IMR-90 (cell line): ENCODE results near the gene AMER2. TPM values are rescaled to one million over a fixed set of nuclear protein-coding genes. Genes with fewer than 3 reads are reported as not detected.

ENCODE experiments used
- ATAC-seq: fragments of 200-7000 bp; cut with Tn5 transposase; 2 replicates; pipeline ENCODE4 v1.9.1; 2020; ENCODE audit warnings: low read depth, mild to moderate bottlenecking, moderate library complexity
- BruUV-seq: library from RNA; stranded (reverse); fragments of 400-500 nt; replicated peaks from 2 replicates; lab custom pipeline; 2021; lab: Mats Ljungman, UMichigan
- CTCF ChIA-PET: fragments of 300-600 bp; formaldehyde crosslinking; extraction: SDS; loops from one replicate; lab custom pipeline; 2021; ENCODE audit warnings: antibody characterized with exemption; lab: Yijun Ruan, JAX
- POLR2A ChIA-PET: fragments of 300-600 bp; sonication (Branson Sonifier 250); formaldehyde crosslinking; loops from one replicate; lab custom pipeline; 2022; ENCODE audit warnings: antibody characterized with exemption; ENCODE audit not compliant: unreplicated experiment; lab: Charles Lee
- DNase-seq: peaks from one replicate; pipeline ENCODE4 v3.0.0; 2013
- H2AFZ ChIP-seq: replicated peaks from 2 replicates; pipeline ENCODE3; 2013; ENCODE audit warnings: low read length, mild to moderate bottlenecking; ENCODE audit not compliant: poor library complexity
- H2AK5ac ChIP-seq: 2 replicates; pipeline ENCODE4 v1.6.1; 2013; ENCODE audit warnings: low read depth, low read length, inconsistent platforms
- H2AK9ac ChIP-seq: replicated peaks from 2 replicates; pipeline ENCODE3; 2013; ENCODE audit warnings: mild to moderate bottlenecking, low read depth, low read length, moderate library complexity; ENCODE audit not compliant: poor library complexity
- H2BK120ac ChIP-seq: 2 replicates; pipeline ENCODE4 v1.6.1; 2013; ENCODE audit warnings: low read depth, low read length, inconsistent platforms
- H2BK15ac ChIP-seq: 3 replicates; pipeline ENCODE4 v1.6.1; 2013; ENCODE audit warnings: low read depth, low read length, inconsistent platforms
- H2BK20ac ChIP-seq: 2 replicates; pipeline ENCODE4 v1.6.1; 2013; ENCODE audit warnings: low read depth, mild to moderate bottlenecking, inconsistent platforms, low read length, moderate library complexity
- H2BK5ac ChIP-seq: 2 replicates; pipeline ENCODE4 v1.6.1; 2013; ENCODE audit warnings: mild to moderate bottlenecking, low read depth, low read length, inconsistent platforms; ENCODE audit not compliant: poor library complexity, severe bottlenecking
- H3K14ac ChIP-seq: replicated peaks from 2 replicates; pipeline ENCODE4 v1.6.1; 2013; ENCODE audit warnings: low read depth, low read length, inconsistent platforms
- H3K18ac ChIP-seq: 2 replicates; pipeline ENCODE4 v1.6.1; 2013; ENCODE audit warnings: low read depth, low read length, control low read depth
- H3K23ac ChIP-seq: 2 replicates; pipeline ENCODE4 v1.6.1; 2013; ENCODE audit warnings: low read depth, low read length, inconsistent platforms
- H3K27ac ChIP-seq: 2 replicates; pipeline ENCODE4 v1.5.1; 2013; ENCODE audit warnings: mild to moderate bottlenecking, control low read depth, low read length; ENCODE audit not compliant: insufficient read depth
- H3K27me3 ChIP-seq: 2 replicates; pipeline ENCODE4 v1.6.1; 2013; ENCODE audit warnings: low read length; ENCODE audit not compliant: control insufficient read depth, insufficient read depth
- H3K36me3 ChIP-seq: 2 replicates; pipeline ENCODE4 v1.6.1; 2013; ENCODE audit warnings: low read length, mixed read lengths; ENCODE audit not compliant: control insufficient read depth, insufficient read depth
- H3K4ac ChIP-seq: 2 replicates; pipeline ENCODE4 v1.6.1; 2013; ENCODE audit warnings: low read depth, low read length, inconsistent platforms
- H3K4me1 ChIP-seq: 2 replicates; pipeline ENCODE4 v1.6.1; 2013; ENCODE audit warnings: low read length, mixed read lengths; ENCODE audit not compliant: control insufficient read depth, insufficient read depth
- H3K4me2 ChIP-seq: 2 replicates; pipeline ENCODE4 v1.6.1; 2013; ENCODE audit warnings: low read depth, mild to moderate bottlenecking, control low read depth, low read length, moderate library complexity
- H3K4me3 ChIP-seq: 2 replicates; pipeline ENCODE4 v1.5.1; 2013; ENCODE audit warnings: low read depth, mild to moderate bottlenecking, control low read depth, low read length, moderate library complexity; ENCODE audit not compliant: insufficient read depth
- H3K56ac ChIP-seq: 2 replicates; pipeline ENCODE4 v1.6.1; 2013; ENCODE audit warnings: low read length, inconsistent platforms; ENCODE audit not compliant: insufficient read depth; ENCODE audit errors: extremely low read depth
- H3K79me1 ChIP-seq, 2 experiments: 2 replicates each; pipeline ENCODE4 v1.6.1; 2013; ENCODE audit warnings: low read length in 2 of 2, inconsistent platforms in 1 of 2, low read depth in 1 of 2
- H3K9ac ChIP-seq: 2 replicates; pipeline ENCODE4 v1.6.1; 2013; ENCODE audit warnings: low read depth, low read length, control low read depth
- H3K9me1 ChIP-seq: 2 replicates; pipeline ENCODE4 v1.6.1; 2013; ENCODE audit warnings: low read length, inconsistent platforms; ENCODE audit not compliant: insufficient read depth
- H3K9me3 ChIP-seq: 2 replicates; pipeline ENCODE4 v1.6.1; 2013; ENCODE audit warnings: low read length; ENCODE audit not compliant: control insufficient read depth, insufficient read depth
- H4K20me1 ChIP-seq: 2 replicates; pipeline ENCODE4 v1.6.1; 2013; ENCODE audit warnings: low read length, inconsistent platforms; ENCODE audit not compliant: insufficient read depth
- H4K5ac ChIP-seq: 2 replicates; pipeline ENCODE4 v1.6.1; 2013; ENCODE audit warnings: mild to moderate bottlenecking, low read depth, low read length, control low read depth
- H4K8ac ChIP-seq, 2 experiments: 2 replicates each; pipeline ENCODE4 v1.6.1; 2013; ENCODE audit warnings: low read depth in 2 of 2, low read length in 2 of 2, control low read depth in 1 of 2, inconsistent platforms in 1 of 2
- H4K91ac ChIP-seq: 2 replicates; pipeline ENCODE4 v1.6.1; 2013; ENCODE audit warnings: low read depth, low read length, inconsistent platforms; ENCODE audit not compliant: insufficient read depth
- BHLHE40 ChIP-seq: fragments of 150-350 bp; IDR thresholded peaks from 2 replicates; pipeline ENCODE4 v1.6.1; 2016; ENCODE audit warnings: mild to moderate bottlenecking, low read depth, low read length
- CEBPB ChIP-seq: IDR thresholded peaks from 2 replicates; pipeline ENCODE4 v1.6.1; 2012; ENCODE audit warnings: low read depth, low read length, improper control_type of control experiment
- CHD1 ChIP-seq: IDR thresholded peaks from 2 replicates; pipeline ENCODE4 v1.6.1; 2012; ENCODE audit warnings: low read depth, low read length, improper control_type of control experiment
- FOS ChIP-seq: fragments of 150-350 bp; IDR thresholded peaks from 2 replicates; pipeline ENCODE4 v1.6.1; 2016; ENCODE audit warnings: low read depth, low read length
- MAFK ChIP-seq: IDR thresholded peaks from 2 replicates; pipeline ENCODE4 v1.6.1; 2012; ENCODE audit warnings: low read depth, low read length, improper control_type of control experiment
- MAZ ChIP-seq: IDR thresholded peaks from 2 replicates; pipeline ENCODE4 v1.6.1; 2012; ENCODE audit warnings: low read depth, mild to moderate bottlenecking, low read length, improper control_type of control experiment, moderate library complexity, borderline replicate concordance
- MXI1 ChIP-seq: IDR thresholded peaks from 2 replicates; pipeline ENCODE4 v1.6.1; 2012; ENCODE audit warnings: low read depth, mild to moderate bottlenecking, low read length, moderate library complexity, borderline replicate concordance
- NFE2L2 ChIP-seq: fragments of 150-350 bp; IDR thresholded peaks from 2 replicates; pipeline ENCODE4 v1.6.1; 2016; ENCODE audit warnings: low read depth, mild to moderate bottlenecking, low read length
- POLR2A ChIP-seq: IDR thresholded peaks from 2 replicates; pipeline ENCODE4 v1.6.1; 2012; ENCODE audit warnings: mild to moderate bottlenecking, low read depth, low read length
- RAD21 ChIP-seq: IDR thresholded peaks from 2 replicates; pipeline ENCODE4 v1.6.1; 2012; ENCODE audit warnings: low read length, improper control_type of control experiment
- RCOR1 ChIP-seq: IDR thresholded peaks from 2 replicates; pipeline ENCODE4 v1.6.1; 2012; ENCODE audit warnings: mild to moderate bottlenecking, low read length, improper control_type of control experiment; ENCODE audit not compliant: insufficient replicate concordance
- RFX5 ChIP-seq: IDR thresholded peaks from 2 replicates; pipeline ENCODE4 v1.8.0; 2012; ENCODE audit warnings: low read depth, mild to moderate bottlenecking, low read length, moderate library complexity
- SMC3 ChIP-seq: fragments of 150-350 bp; IDR thresholded peaks from 2 replicates; pipeline ENCODE4 v1.6.1; 2016; ENCODE audit warnings: low read depth, mild to moderate bottlenecking, antibody characterized with exemption, low read length, moderate library complexity
- WGBS, 2 experiments: methylation state at CpG; one replicate each; pipeline versions ENCODE4 v1.1.5 to v1.1.7; 2013; ENCODE audit warnings: missing lambda C conversion rate in 2 of 2; ENCODE audit not compliant: insufficient read length in 1 of 2; ENCODE audit errors: extremely low coverage in 2 of 2; 5-methylcytosine and 5-hydroxymethylcytosine counted together
- dilution Hi-C: fragments of 300-500 bp; cut with HindIII; formaldehyde crosslinking; loops from one replicate; pipeline ENCODE4 v1.14.3; 2018; ENCODE audit warnings: low sequenced_read_pairs; ENCODE audit not compliant: unreplicated experiment
- in situ Hi-C: fragments of 300-500 bp; cut with MboI; formaldehyde crosslinking; loops from 3 replicates; pipeline ENCODE4 v1.14.3; 2019; ENCODE audit warnings: low sequenced_read_pairs, inconsistent platforms, mixed read lengths
- intact Hi-C: fragments of 100-400 bp; cut with micrococcal nuclease; formaldehyde crosslinking; loops from 2 replicates; pipeline ENCODE4 v1.10.0; 2022
- polyA plus RNA-seq, 3 experiments: library from polyadenylated mRNA; depleted of rRNA; stranded (reverse); fragments of >200 nt; gene quantifications; 2 replicates each; pipeline ENCODE4 v1.2.3, GENCODE V29; 2012; ENCODE audit warnings: low replicate concordance in 1 of 3
- total RNA-seq: library from RNA; depleted of rRNA; stranded (reverse); fragments of >200 nt; gene quantifications from 2 replicates; pipeline ENCODE4 v1.2.3, GENCODE V29; 2012
- TF ChIP-seq, protein P1 (sequence below): fragments of 150-350 bp; IDR thresholded peaks from 2 replicates; pipeline ENCODE4 v1.6.1; 2017; ENCODE audit warnings: mild to moderate bottlenecking, antibody characterized with exemption, low read length, low read depth
- TF ChIP-seq, protein P2 (sequence below): conservative IDR thresholded peaks from 2 replicates; pipeline ENCODE4 v1.5.1; 2012; ENCODE audit warnings: mild to moderate bottlenecking, low read depth, low read length, improper control_type of control experiment
- TF ChIP-seq, protein P3 (sequence below): fragments of 150-350 bp; IDR thresholded peaks from 2 replicates; pipeline ENCODE4 v1.6.1; 2016; ENCODE audit warnings: low read depth, mild to moderate bottlenecking, low read length, moderate library complexity, borderline replicate concordance

The AMER2 gene
- total and polyA plus RNA-seq, 2 of the 4 experiments (the other 2 are of a cell fraction) = not detected

DNA sequence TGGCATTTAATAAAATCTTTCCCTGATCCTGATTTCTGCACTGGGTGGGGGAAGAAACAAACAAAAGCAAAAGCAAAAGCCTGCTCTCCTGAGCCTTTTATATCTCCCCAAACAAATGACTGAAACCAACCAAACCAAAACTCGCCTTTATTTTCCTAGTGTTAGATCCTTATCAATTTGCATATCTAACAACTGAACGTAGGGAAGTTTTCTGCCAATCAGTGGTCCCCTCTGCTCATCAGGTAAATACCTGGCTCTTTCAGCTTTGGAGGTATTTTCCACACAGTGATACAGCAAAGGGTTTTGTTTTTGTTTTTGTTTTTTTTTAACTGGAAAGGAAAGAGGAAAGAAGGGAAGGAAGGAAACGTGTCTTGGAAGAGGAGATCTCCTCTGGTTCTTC, 3.3 kb downstream of the AMER2 start:
- H3K9ac ChIP-seq = no peak overlapping the region
- ChIA-PET POLR2A (no interaction called here), CTCF (interaction anchor here (0.6 to 0.7 kb wide), 2 partner anchors 40 to 467 kb away, joined by 3 to 7 read pairs; no protein-coding TSS in a partner anchor)
- no peaks in the 10 kb centered on the region; the same call in 1 of the 2 replicates for H3K4me1 ChIP-seq
- no peak overlapping the region for H3K4me3 ChIP-seq
- H2AK9ac ChIP-seq = no peak overlapping the region
- H3K79me1 ChIP-seq = no peaks in the 10 kb centered on the region
- DNase-seq (no peak), ATAC-seq (no peak)
- peaks cover 46% of the 10 kb centered on the region for H3K27me3 ChIP-seq
- intact Hi-C loops (no loop called here), in situ Hi-C loops (no loop called here), dilution Hi-C loops (no loop called here)
- H3K56ac ChIP-seq = no peak overlapping the region
- TF ChIP-seq, protein P1, sequence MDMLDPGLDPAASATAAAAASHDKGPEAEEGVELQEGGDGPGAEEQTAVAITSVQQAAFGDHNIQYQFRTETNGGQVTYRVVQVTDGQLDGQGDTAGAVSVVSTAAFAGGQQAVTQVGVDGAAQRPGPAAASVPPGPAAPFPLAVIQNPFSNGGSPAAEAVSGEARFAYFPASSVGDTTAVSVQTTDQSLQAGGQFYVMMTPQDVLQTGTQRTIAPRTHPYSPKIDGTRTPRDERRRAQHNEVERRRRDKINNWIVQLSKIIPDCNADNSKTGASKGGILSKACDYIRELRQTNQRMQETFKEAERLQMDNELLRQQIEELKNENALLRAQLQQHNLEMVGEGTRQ = no peak
- TF ChIP-seq MAFK = no peak
- TF ChIP-seq CHD1 = no peak
- TF ChIP-seq, protein P2, sequence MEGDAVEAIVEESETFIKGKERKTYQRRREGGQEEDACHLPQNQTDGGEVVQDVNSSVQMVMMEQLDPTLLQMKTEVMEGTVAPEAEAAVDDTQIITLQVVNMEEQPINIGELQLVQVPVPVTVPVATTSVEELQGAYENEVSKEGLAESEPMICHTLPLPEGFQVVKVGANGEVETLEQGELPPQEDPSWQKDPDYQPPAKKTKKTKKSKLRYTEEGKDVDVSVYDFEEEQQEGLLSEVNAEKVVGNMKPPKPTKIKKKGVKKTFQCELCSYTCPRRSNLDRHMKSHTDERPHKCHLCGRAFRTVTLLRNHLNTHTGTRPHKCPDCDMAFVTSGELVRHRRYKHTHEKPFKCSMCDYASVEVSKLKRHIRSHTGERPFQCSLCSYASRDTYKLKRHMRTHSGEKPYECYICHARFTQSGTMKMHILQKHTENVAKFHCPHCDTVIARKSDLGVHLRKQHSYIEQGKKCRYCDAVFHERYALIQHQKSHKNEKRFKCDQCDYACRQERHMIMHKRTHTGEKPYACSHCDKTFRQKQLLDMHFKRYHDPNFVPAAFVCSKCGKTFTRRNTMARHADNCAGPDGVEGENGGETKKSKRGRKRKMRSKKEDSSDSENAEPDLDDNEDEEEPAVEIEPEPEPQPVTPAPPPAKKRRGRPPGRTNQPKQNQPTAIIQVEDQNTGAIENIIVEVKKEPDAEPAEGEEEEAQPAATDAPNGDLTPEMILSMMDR = no peak
- no peak for TF ChIP-seq CEBPB
- TF ChIP-seq, protein P3, sequence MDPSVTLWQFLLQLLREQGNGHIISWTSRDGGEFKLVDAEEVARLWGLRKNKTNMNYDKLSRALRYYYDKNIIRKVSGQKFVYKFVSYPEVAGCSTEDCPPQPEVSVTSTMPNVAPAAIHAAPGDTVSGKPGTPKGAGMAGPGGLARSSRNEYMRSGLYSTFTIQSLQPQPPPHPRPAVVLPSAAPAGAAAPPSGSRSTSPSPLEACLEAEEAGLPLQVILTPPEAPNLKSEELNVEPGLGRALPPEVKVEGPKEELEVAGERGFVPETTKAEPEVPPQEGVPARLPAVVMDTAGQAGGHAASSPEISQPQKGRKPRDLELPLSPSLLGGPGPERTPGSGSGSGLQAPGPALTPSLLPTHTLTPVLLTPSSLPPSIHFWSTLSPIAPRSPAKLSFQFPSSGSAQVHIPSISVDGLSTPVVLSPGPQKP = no peak
- no peak for TF ChIP-seq NFE2L2
- TF ChIP-seq FOS = no peak
- TF ChIP-seq RCOR1 = no peak
- TF ChIP-seq BHLHE40 = no peak
- no peak for TF ChIP-seq MXI1
- no peak for TF ChIP-seq MAZ
- TF ChIP-seq POLR2A = no peak
- TF ChIP-seq SMC3 = no peak
- no peak for TF ChIP-seq RAD21
- TF ChIP-seq RFX5 = no peak
- no TSS peak for BruUV-seq
- H3K9me1 ChIP-seq = no peaks in the 10 kb centered on the region
- no peak overlapping the region for H4K5ac ChIP-seq
- no peaks in the 10 kb centered on the region for H4K20me1 ChIP-seq
- H2BK120ac ChIP-seq = no peak overlapping the region
- H2AFZ ChIP-seq = no peak overlapping the region
- no peaks in the 10 kb centered on the region for H3K36me3 ChIP-seq
- WGBS, 2 experiments = no CpG with 5 or more reads among the region's 3 CpGs
- H3K4ac ChIP-seq = no peak overlapping the region
- no peaks in the 10 kb centered on the region; the same call in 1 of the 2 replicates for H3K9me3 ChIP-seq
- no peak overlapping the region for H3K4me2 ChIP-seq
- no peak overlapping the region for H2BK5ac ChIP-seq
- H4K91ac ChIP-seq = no peak overlapping the region
- no peak overlapping the region for H2BK15ac ChIP-seq
- no peak overlapping the region for H4K8ac ChIP-seq
- no peak overlapping the region for H3K18ac ChIP-seq
- H3K23ac ChIP-seq = no peak overlapping the region
- no peak overlapping the region for H2AK5ac ChIP-seq
- H3K27ac ChIP-seq = no peak overlapping the region
- H2BK20ac ChIP-seq = no peak overlapping the region
- no peak overlapping the region for H3K14ac ChIP-seq
